HG03064 (cell line): ENCODE measurements around the gene NEU1.
"Not testable (repeated sequence)": the region's sequence is repeated elsewhere in the genome, so short reads cannot be mapped to it uniquely, and the experiment has no call there.

Source experiments
- ATAC-seq: cut with Tn5 transposase; IDR thresholded peaks from one replicate; pipeline ENCODE4 v1.9.1; 2021; ENCODE audit warnings: low read depth; ENCODE audit not compliant: unreplicated experiment

The NEU1 gene

GRCh38 chr6:31875877-31876276, 13.3 kb upstream of the NEU1 start:
- ATAC-seq = no peak

- ATAC-seq = no peak
Measured at GRCh38 chr6:31874836-31875572, 12.4 kb upstream of the NEU1 start.

- no peak for ATAC-seq
Measured at GRCh38 chr6:31874084-31874670, 11.6 kb upstream of the NEU1 start.

GRCh38 chr6:31871046-31871659, 8.5 kb upstream of the NEU1 start:
- ATAC-seq = no peak

- no peak for ATAC-seq
Measured at GRCh38 chr6:31870385-31870921, 7.8 kb upstream of the NEU1 start.

GRCh38 chr6:31869343-31869742, 6.7 kb upstream of the NEU1 start:
- ATAC-seq = no peak

- ATAC-seq = not testable (repeated sequence)
Measured at GRCh38 chr6:31868658-31868971, 6.0 kb upstream of the NEU1 start.

GRCh38 chr6:31865205-31866118, 2.8 kb upstream of the NEU1 start:
- ATAC-seq = no peak

- ATAC-seq = no peak
Measured at GRCh38 chr6:31864818-31865204, 2.2 kb upstream of the NEU1 start.

GRCh38 chr6:31864123-31864562, 1.5 kb upstream of the NEU1 start:
- ATAC-seq = not testable (repeated sequence)

- no peak for ATAC-seq
Measured at GRCh38 chr6:31861919-31862343, 690 bp downstream of the NEU1 start.

GRCh38 chr6:31861150-31861549, 1.5 kb downstream of the NEU1 start:
- no peak for ATAC-seq

- ATAC-seq = no peak
Measured at GRCh38 chr6:31860349-31860748, 2.3 kb downstream of the NEU1 start.

GRCh38 chr6:31859923-31860322, 2.7 kb downstream of the NEU1 start:
- no peak for ATAC-seq

GRCh38 chr6:31858707-31859106, 3.9 kb downstream of the NEU1 start:
- ATAC-seq = no peak

GRCh38 chr6:31857774-31858173, 4.8 kb downstream of the NEU1 start:
- not testable (repeated sequence) for ATAC-seq

GRCh38 chr6:31851980-31852718, 10.5 kb downstream of the NEU1 start:
- not testable (repeated sequence) for ATAC-seq

GRCh38 chr6:31851485-31851832, 11.2 kb downstream of the NEU1 start:
- no peak for ATAC-seq

GRCh38 chr6:31850765-31851484, 11.7 kb downstream of the NEU1 start:
- no peak for ATAC-seq
